GM18526 (cell line): ENCODE data around the gene SPOCK1.

Experiments used
- POLR2A ChIP-seq: IDR thresholded peaks from 3 replicates; pipeline ENCODE4 v1.6.1; 2011; ENCODE audit not compliant: insufficient read length; ENCODE audit errors: extremely low read depth

Gene SPOCK1

DNA sequence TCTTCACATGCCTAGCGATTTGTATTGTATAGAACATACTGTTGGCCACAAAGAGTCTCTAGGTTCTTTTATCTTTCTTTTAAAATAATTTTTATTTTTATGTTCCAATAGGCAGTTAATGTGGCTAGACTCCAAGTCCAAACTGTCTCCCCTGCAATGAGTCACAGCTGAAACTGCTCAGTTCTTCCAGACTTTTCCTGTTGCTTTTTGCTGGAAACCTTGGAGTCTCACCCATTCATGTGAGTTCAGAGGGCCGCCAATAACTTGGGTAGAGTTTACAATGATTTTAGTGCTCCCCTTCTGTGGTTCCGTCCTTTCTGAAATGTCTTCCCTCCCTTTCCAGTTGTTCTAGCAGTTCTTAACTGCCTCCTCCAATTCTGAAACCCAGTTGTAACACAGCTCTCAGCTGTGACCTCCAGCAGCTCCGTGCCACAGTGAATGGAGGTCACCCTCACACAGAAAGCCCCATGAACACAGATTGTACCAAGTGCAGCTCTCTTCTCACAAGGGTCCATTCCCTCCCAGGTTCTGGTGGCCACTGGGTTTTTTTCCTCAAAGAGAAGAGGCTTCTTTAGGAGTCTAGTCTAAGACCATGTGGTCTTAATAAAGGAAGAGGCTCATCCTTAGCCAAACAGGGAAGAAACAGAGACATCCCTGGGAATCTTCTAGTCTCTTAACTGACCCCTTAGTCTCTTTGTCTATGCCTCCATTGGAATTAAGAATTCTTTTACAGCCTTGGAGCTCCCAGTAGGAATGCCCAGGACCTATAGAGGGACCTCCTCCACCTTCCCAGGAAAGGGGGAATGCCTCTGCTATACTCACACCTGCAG, 198.5 kb downstream of the SPOCK1 start:
- TF ChIP-seq POLR2A, result no peak

DNA sequence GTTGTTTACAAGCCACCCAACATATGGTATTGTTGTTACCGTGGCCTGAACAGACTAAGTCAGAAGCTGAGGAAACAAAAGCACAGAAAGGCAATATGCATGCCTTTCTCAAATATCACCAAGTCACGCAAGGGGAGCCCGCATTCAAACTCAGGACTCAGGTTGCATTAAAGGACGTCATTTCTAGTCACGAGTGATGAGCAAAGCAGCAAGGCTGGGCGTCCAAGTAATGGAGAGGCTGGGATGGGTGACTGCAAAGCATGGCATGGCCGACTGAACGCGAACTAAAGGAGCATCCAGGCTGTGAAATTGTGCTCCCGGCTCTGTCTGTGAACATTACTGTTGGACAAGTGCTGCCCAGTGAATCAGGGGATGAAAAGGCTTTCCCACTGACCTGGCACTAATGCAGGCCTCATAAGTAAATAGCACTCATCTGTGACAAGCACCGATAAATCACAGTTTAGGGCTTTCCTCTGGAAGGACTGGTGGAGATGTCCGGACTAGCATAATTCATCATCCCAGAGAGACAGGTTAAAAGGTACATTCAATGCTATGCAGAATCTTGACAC, 202.8 kb downstream of the SPOCK1 start:
- TF ChIP-seq POLR2A, result no peak

DNA sequence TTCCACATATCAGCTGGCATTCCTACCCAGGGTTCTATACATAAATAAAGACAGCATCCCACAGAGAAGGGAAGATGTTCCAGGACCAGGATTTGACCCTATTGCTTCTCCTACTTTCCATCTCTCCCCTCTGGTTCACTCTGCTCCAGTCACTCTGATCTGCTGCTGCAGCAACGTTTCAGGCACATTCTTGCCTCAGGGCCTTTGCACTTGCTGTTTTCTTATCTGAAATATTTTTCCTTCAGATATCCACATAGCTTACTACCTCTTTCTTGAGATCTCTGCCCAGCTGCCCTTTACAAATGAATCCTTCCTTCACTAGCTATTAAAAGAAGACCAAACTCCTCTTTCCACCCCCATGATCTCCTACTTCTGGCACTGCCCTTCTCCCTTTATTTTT, 204.5 kb downstream of the SPOCK1 start:
- TF ChIP-seq POLR2A, result no peak

DNA sequence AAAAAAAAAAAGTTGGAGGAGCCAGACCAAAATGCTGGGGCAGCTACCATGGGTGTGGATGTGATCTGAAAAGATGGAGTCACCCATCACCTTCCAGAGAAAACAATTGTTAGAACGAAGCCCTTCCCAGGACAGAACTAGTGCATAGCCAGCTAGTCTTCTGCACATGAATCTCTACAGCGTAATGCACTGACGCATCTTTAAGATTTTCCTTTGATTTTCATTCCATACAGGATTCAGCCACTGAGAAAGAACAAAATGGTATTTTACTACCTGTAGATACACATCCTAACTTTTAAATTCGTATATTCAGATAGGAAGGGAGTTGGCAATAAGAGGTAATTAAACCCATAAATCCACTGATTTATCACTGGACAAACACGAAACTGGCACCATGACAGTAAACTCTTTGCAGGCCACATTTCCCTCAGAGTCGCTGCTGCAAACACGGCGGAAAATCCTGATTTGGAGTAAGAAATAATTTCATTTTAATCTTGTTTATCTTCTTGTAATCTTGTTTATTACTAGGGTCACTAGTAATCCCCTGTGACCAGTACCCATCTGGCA, 206.6 kb downstream of the SPOCK1 start:
- TF ChIP-seq POLR2A, result no peak

DNA sequence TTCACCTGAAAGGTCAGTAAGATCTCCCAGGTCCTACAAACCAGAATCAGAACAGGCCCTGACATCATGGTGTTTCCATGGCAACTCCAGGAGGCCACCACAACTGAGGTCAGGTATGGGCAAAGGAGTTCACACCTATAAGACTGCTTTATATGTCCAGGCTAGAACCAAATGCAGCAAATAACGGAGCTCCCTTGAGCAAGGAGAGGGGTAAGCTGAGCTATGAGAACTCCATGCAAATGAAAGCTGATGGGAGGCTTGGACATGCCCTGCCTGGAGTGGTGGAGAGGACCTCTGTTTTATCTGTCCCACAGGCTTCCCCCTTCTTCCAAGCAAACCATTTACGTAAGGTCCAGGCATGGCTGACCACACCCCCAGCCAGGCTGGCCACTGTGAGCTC, 207.7 kb downstream of the SPOCK1 start:
- no peak for TF ChIP-seq POLR2A

DNA sequence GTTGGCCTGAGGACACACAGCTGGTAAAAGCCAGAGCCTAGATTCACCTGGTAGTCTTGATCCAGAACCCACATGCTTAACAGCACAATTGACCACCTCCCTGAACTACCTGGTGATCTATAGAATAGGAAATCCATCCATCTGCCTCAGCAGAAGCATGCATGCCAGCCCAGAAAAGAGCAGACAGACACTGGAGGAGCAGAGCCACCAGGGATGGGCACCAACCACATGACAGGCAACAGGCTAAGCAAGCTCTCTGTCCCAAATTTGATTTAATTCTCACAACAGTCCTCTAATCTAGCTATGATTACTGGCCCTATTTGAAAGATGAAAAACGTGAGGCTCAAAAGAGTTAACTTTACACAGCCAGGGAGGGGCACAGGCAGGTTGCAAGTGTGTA, 208.1 kb downstream of the SPOCK1 start:
- TF ChIP-seq POLR2A, result no peak

DNA sequence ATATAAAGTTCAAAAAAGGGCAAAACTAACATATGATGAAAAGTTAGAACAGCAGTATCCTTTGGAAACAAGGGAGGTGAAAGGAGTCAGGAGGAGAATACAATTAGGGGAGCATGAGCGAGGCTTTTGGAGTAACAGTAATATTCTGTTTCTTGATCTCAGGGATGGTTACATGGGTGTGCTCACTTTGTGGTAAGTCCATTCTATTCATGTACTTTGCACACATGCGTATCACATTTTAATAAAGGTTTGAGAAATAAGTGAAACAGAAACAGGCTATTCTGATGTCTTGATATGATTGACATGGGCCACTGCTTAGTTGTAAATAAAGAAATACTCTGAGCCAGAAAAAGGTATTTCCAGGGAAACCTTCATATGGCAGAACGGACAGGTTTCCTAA, 208.8 kb downstream of the SPOCK1 start:
- TF ChIP-seq POLR2A, result no peak

DNA sequence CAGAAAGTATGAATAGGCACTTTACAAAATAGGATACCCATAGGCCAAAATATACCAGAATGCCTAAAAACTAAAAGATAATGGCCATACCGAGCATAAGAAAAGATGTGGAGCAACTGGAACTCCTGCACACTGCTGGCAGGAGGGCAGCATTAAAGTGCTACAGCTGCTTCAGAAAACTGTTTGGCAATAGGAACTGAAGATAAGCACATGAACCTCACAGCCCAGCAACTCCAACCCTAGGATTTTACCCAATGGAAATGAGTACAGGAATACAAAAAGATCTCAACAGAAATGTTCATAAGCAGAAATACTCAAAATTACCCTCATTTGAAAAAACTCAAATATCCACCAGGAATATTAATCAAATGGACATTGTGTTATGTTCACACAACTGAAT, 209.3 kb downstream of the SPOCK1 start:
- no peak for TF ChIP-seq POLR2A

DNA sequence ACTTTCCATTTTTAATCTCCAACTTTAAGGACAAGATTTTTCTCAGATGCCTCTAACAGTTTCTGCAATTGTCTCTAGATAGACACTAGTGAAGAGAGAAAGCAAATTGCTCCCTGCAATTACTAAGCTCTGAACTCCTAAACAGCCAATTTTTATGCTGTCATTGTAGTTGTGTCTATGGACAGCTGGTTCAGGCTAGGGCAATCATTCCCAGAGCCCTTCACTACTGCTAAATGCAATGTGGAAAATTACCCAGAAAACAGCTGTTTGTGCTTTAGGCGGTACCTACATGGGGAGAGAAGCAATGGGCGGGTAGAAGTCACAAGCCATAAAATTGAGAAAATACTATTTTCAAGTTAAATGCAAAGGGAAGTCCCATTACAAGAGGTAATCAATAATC, 211.6 kb downstream of the SPOCK1 start:
- TF ChIP-seq POLR2A, result no peak

DNA sequence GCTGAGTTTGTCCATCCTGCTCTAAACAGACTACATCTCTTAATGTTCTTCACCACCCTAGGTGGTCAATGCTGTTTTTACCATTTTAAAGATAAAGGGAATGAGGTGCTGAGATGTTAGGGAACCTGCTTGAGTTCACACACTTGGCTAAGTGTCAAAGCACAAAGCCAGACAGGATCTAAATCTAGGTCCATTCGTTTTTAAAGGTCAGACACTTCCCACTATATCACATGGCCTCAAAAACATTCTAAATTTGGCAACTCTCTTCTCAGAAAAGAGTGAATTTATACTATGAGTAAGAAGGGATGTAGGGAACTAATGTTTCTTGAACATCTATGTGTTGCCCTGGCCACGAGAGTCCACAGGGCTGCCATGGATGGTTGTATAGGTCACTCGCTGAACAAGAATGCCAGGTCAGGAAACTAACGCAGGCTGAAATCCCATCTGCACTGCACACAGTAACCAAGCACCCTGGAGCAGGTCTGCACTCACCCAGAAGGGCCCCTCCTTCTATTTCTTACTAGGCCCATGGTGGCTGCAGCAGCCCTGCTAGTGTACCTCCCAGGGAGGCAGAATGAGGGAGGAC, 213.0 kb downstream of the SPOCK1 start:
- no peak for TF ChIP-seq POLR2A

DNA sequence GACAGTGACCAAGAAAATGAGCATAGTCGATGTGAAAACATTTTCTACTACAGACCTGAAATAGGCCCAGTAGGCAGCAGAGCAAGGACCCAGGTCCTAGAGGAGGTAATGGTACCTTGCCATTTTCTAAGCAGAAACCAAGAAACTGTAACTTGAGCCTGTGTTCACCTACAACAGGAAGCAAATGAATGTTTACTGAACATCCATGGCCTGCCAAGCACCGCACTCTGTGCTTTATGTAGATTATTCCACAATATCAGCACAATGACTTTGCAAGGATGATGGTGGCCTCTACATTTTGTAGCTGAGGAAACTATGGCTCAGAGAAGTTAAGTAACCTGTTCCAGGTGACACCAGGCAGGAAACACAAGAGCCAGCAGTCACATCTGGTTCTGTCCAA, 215.3 kb downstream of the SPOCK1 start:
- TF ChIP-seq POLR2A, result no peak

DNA sequence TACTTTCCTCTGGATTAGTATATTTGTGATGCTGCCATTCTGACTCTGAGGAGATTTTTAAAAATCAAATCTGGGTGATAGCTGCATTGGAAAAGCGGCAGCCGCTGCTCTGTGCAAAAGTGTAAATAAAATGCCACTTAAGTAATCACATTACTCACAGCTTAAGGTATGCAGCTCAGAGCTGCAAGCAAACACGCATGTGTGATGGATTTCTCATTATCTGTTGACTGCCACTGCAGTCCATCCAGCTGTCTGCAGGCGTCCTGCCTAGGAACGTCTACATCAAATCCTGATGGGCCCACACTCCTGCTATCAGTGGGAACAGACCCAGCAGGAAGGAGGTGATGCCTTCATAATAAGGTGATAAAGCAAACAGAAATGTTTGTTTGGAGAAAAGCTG, 216.9 kb downstream of the SPOCK1 start:
- TF ChIP-seq POLR2A, result no peak

DNA sequence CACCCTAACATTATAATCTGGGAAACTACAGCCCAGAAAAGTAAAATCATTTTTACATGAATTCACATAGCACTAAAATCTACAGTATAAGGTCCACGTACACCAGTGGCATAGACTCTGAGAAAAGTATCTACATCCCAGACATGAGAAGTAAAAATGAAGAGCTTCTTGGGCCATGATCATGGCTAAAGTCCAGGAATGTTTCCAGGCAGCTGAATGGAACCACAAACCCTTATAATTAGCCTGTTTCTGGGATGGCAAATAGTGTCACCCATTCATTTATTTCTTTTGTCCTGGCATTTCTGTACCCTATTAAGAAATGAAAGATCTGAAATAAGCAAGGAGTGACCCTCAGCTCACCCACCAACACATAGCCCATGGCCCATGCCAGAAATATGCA, 217.9 kb downstream of the SPOCK1 start:
- TF ChIP-seq POLR2A, result no peak

DNA sequence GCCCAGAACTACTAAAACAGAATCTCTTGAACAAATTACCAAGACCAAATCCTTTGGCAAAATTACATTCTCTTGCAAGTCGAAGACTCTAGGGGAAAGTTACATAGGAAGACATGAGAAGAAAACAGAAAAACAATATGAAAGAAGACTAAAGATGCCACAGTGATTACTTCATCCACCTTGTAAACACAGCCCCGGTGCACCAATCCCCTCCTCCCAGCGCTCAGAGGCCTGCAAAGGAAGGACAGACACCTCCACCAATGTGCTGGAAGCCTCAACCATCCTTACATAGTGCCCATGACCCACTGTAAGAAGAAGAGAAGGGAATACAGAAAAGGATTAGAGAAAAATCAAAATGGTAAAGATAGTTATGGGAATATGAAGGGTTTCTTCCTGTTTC, 218.5 kb downstream of the SPOCK1 start:
- no peak for TF ChIP-seq POLR2A

DNA sequence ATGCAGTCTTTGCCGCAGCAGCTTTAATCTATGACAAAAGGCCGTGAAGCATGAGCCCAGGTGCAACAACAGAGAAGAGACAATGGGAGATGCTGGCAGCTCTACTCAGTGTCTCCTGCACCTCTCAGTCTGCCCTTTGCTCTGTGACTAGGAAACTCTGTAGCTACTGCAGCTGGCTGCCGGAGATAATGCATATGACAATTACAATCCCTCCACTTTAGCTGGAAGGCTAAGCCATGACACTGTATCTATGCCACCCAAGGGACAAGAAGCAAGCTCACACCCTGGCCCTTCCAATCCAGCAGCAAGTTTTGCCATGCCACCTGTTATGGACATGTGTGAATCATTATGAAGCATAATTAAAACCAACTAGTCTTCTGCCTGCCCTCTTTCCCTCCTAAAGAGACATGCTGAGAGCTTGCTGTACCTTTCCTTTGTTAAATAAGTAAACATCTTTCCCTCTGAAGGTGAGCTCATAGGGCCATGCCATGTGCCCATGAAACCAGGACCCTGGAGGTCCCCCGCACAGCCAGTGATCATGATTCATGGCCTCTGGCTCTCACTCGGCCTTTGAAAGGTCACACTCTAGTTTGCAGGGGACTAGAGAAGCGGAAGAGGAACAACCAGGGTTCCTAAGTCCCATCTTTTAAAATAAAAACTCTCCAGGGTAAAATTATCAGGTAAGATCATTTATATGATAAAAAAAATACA, 219.4 kb downstream of the SPOCK1 start:
- no peak for TF ChIP-seq POLR2A

DNA sequence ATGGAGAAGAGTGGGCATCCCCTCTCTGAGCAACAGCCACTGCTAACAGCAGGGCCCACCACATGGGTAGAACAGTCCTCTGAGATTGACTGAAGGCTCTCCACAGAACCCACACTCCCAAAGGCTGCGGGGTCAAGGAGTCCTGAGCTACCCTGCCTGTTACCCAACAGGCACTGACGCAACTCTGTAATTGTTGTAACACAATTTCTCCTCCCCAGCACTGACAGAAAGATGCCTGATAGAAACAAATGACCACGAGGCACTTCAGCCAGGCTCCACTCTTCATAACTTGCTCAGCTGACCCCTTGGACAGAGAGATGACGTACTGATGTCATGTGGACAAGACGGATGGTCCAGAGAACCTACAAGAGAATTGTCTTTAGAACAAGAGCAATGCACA, 220.7 kb downstream of the SPOCK1 start:
- no peak for TF ChIP-seq POLR2A
